WTC11 (cell line): Measurements from ENCODE around the gene CCL25. TPM values are rescaled to one million over a fixed set of nuclear protein-coding genes. Genes with fewer than 3 reads are reported as not detected.

Source experiments
- ATAC-seq: fragments of 200-7000 bp; cut with Tn5 transposase; 2 replicates; pipeline ENCODE4 v1.10.0; 2021; ENCODE audit warnings: mild to moderate bottlenecking, moderate library complexity
- CTCF ChIA-PET: fragments of 300-600 bp; sonication (Branson Sonifier 250); formaldehyde crosslinking; loops from one replicate; lab custom pipeline; 2021; ENCODE audit warnings: antibody characterized with exemption; lab: Charles Lee
- POLR2A ChIA-PET: fragments of 350-600 bp; sonication (Branson Sonifier 250); formaldehyde crosslinking; loops from one replicate; lab custom pipeline; 2021; ENCODE audit warnings: antibody characterized with exemption; lab: Charles Lee
- DNase-seq: peaks from one replicate; pipeline ENCODE4 v3.0.0; 2021; ENCODE audit warnings: low spot score
- H3K27ac Mint-ChIP-seq: 2 replicates; pipeline ENCODE4 v1.8.0; 2021; ENCODE audit warnings: mixed read lengths
- H3K27me3 Mint-ChIP-seq: 2 replicates; pipeline ENCODE4 v1.8.0; 2021; ENCODE audit warnings: low read depth, mild to moderate bottlenecking, moderate library complexity, mixed read lengths
- H3K36me3 Mint-ChIP-seq: 2 replicates; pipeline ENCODE4 v1.8.0; 2021; ENCODE audit warnings: mixed read lengths
- H3K4me1 Mint-ChIP-seq: 2 replicates; pipeline ENCODE4 v1.8.0; 2022; ENCODE audit warnings: mixed read lengths
- H3K4me3 Mint-ChIP-seq: 2 replicates; pipeline ENCODE4 v1.8.0; 2021; ENCODE audit warnings: mild to moderate bottlenecking, moderate library complexity, mixed read lengths
- H3K9me3 Mint-ChIP-seq: 2 replicates; pipeline ENCODE4 v1.8.0; 2021; ENCODE audit warnings: mixed read lengths
- ARID4B ChIP-seq: sonication (generic); formaldehyde crosslinking; IDR thresholded peaks from 2 replicates; pipeline ENCODE4 v1.8.0; 2023; ENCODE audit warnings: missing genetic modification reagents, mild to moderate bottlenecking, borderline replicate concordance
- ATF1 ChIP-seq: sonication (generic); formaldehyde crosslinking; IDR thresholded peaks from 2 replicates; pipeline ENCODE4 v1.8.1; 2023; ENCODE audit warnings: mild to moderate bottlenecking, moderate library complexity, missing genetic modification reagents
- E2F1 ChIP-seq: sonication (generic); formaldehyde crosslinking; IDR thresholded peaks from 2 replicates; pipeline ENCODE4 v1.8.0; 2022; ENCODE audit warnings: mild to moderate bottlenecking, missing genetic modification reagents
- ERG ChIP-seq: fragments of 250-450 bp; sonication (Bioruptor Pico); IDR thresholded peaks from 2 replicates; pipeline ENCODE4 v1.8.0; 2021; ENCODE audit warnings: mild to moderate bottlenecking
- GRHL2 ChIP-seq: fragments of 250-450 bp; sonication (Bioruptor Pico); IDR thresholded peaks from 2 replicates; pipeline ENCODE4 v1.8.0; 2022; ENCODE audit warnings: mild to moderate bottlenecking, moderate library complexity; ENCODE audit not compliant: insufficient replicate concordance, severe bottlenecking
- IRF2 ChIP-seq: sonication (generic); formaldehyde crosslinking; IDR thresholded peaks from 2 replicates; pipeline ENCODE4 v1.8.0; 2022; ENCODE audit warnings: low read depth, missing genetic modification reagents, borderline replicate concordance
- NR2C2 ChIP-seq: sonication (generic); formaldehyde crosslinking; IDR thresholded peaks from 2 replicates; pipeline ENCODE4 v1.8.0; 2022; ENCODE audit warnings: mild to moderate bottlenecking, missing genetic modification reagents
- NR3C1 ChIP-seq: sonication (generic); formaldehyde crosslinking; conservative IDR thresholded peaks from 2 replicates; pipeline ENCODE4 v1.8.1; 2023; ENCODE audit warnings: low read depth, mild to moderate bottlenecking, missing genetic modification reagents
- SOX15 ChIP-seq: fragments of 250-450 bp; sonication (Bioruptor Pico); IDR thresholded peaks from 2 replicates; pipeline ENCODE4 v1.9.0; 2021; ENCODE audit warnings: mild to moderate bottlenecking
- SP1 ChIP-seq: sonication (generic); formaldehyde crosslinking; conservative IDR thresholded peaks from 2 replicates; pipeline ENCODE4 v1.8.1; 2022; ENCODE audit warnings: missing genetic modification reagents
- TEAD1 ChIP-seq: sonication (generic); formaldehyde crosslinking; IDR thresholded peaks from 2 replicates; pipeline ENCODE4 v1.8.0; 2022; ENCODE audit warnings: mild to moderate bottlenecking, missing genetic modification reagents
- ZBTB21 ChIP-seq: sonication (generic); formaldehyde crosslinking; IDR thresholded peaks from 2 replicates; pipeline ENCODE4 v1.8.1; 2023; ENCODE audit warnings: mild to moderate bottlenecking, missing genetic modification reagents, borderline replicate concordance
- total RNA-seq: library from RNA; stranded (reverse); gene quantifications from 3 replicates; pipeline ENCODE4 v1.2.3, GENCODE V29; 2021
- TF ChIP-seq, protein P1 (sequence below): sonication (generic); formaldehyde crosslinking; IDR thresholded peaks from 2 replicates; pipeline ENCODE4 v1.8.1; 2022; ENCODE audit warnings: mild to moderate bottlenecking, missing genetic modification reagents, moderate library complexity, borderline replicate concordance
- TF ChIP-seq, protein P2 (sequence below): sonication (generic); formaldehyde crosslinking; conservative IDR thresholded peaks from 2 replicates; pipeline ENCODE4 v1.8.1; 2023; ENCODE audit warnings: mild to moderate bottlenecking, low read depth, missing genetic modification reagents, moderate library complexity
- TF ChIP-seq, protein P3 (sequence below): fragments of 250-450 bp; sonication (Bioruptor Pico); conservative IDR thresholded peaks from 2 replicates; pipeline ENCODE4 v1.9.0; 2021; ENCODE audit warnings: mild to moderate bottlenecking
- TF ChIP-seq, protein P4 (sequence below): sonication (generic); formaldehyde crosslinking; IDR thresholded peaks from 2 replicates; pipeline ENCODE4 v1.8.1; 2023; ENCODE audit warnings: mild to moderate bottlenecking, missing genetic modification reagents, moderate library complexity

CCL25 gene
- total RNA-seq, 1 experiment from 2014 or later, result not detected

- no peak for TF ChIP-seq ARID4B (CRISPR knock-in tag)
- no peak for TF ChIP-seq SOX15 (CRISPR knock-in tag)
- TF ChIP-seq, protein P1, sequence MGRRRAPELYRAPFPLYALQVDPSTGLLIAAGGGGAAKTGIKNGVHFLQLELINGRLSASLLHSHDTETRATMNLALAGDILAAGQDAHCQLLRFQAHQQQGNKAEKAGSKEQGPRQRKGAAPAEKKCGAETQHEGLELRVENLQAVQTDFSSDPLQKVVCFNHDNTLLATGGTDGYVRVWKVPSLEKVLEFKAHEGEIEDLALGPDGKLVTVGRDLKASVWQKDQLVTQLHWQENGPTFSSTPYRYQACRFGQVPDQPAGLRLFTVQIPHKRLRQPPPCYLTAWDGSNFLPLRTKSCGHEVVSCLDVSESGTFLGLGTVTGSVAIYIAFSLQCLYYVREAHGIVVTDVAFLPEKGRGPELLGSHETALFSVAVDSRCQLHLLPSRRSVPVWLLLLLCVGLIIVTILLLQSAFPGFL, result no peak
- TF ChIP-seq NR3C1 (CRISPR knock-in tag), result no peak
- no peak for TF ChIP-seq ERG
- TF ChIP-seq, all 79 proteins: peak for 0
Observed at GRCh38 chr19:8044018-8044417, 8.5 kb upstream of the CCL25 start (continued).

DNA sequence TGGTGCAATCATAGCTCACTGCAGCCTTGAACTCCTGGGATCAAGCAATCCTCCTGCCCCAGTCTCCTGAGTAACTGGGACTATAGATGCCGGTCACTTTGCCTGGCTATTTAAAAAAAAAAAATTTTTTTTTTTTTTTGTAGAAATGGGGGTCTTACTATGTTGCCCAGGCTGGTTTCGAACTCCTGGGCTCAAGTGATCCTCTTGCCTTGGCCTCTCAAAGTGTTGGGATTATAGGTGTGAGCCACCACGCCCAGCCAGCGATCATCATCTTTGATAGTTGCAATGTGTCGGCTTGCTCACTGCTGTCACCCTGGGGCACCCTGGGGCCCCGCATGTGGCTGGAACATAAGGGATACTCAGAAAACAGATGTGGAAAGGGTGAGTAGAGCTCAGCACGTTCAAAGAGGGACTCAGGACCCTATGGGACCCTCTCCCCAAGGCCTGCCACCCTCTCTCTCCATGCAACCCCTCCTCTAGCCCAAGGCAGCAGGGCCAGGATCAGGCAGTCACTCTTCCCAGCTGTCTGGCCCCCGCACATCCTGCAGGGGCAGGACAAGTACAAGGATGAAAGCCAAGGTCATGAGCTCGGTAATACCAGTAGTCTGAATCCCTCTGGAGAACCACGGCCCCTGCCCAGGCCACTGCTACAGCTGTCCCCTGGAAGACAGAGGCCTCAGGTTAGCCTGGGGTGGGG is 6.5 kb upstream of the CCL25 start:
- DNase-seq (no peak), ATAC-seq (no peak)
- H3K27me3 Mint-ChIP-seq, result peaks cover 34% of the 10 kb centered on the region
- ChIA-PET CTCF (interaction anchor here (1.0 to 1.9 kb wide), 3 partner anchors 22 to 102 kb away, joined by 3 to 11 read pairs (median 4); partner anchors contain the start of gene TIMM44), POLR2A (no interaction called here)
- no peaks in the 10 kb centered on the region for H3K4me1 Mint-ChIP-seq
- no peak overlapping the region for H3K4me3 Mint-ChIP-seq
- no peak overlapping the region for H3K27ac Mint-ChIP-seq
- no peaks in the 10 kb centered on the region for H3K36me3 Mint-ChIP-seq
- no peaks in the 10 kb centered on the region for H3K9me3 Mint-ChIP-seq
- no peak for TF ChIP-seq E2F1 (CRISPR knock-in tag)
- TF ChIP-seq, protein P2, sequence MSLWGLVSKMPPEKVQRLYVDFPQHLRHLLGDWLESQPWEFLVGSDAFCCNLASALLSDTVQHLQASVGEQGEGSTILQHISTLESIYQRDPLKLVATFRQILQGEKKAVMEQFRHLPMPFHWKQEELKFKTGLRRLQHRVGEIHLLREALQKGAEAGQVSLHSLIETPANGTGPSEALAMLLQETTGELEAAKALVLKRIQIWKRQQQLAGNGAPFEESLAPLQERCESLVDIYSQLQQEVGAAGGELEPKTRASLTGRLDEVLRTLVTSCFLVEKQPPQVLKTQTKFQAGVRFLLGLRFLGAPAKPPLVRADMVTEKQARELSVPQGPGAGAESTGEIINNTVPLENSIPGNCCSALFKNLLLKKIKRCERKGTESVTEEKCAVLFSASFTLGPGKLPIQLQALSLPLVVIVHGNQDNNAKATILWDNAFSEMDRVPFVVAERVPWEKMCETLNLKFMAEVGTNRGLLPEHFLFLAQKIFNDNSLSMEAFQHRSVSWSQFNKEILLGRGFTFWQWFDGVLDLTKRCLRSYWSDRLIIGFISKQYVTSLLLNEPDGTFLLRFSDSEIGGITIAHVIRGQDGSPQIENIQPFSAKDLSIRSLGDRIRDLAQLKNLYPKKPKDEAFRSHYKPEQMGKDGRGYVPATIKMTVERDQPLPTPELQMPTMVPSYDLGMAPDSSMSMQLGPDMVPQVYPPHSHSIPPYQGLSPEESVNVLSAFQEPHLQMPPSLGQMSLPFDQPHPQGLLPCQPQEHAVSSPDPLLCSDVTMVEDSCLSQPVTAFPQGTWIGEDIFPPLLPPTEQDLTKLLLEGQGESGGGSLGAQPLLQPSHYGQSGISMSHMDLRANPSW (CRISPR knock-in tag), result no peak
- TF ChIP-seq ATF1, result no peak
- no peak for TF ChIP-seq GRHL2 (CRISPR knock-in tag)
- TF ChIP-seq TEAD1, result no peak
- TF ChIP-seq, protein P3, sequence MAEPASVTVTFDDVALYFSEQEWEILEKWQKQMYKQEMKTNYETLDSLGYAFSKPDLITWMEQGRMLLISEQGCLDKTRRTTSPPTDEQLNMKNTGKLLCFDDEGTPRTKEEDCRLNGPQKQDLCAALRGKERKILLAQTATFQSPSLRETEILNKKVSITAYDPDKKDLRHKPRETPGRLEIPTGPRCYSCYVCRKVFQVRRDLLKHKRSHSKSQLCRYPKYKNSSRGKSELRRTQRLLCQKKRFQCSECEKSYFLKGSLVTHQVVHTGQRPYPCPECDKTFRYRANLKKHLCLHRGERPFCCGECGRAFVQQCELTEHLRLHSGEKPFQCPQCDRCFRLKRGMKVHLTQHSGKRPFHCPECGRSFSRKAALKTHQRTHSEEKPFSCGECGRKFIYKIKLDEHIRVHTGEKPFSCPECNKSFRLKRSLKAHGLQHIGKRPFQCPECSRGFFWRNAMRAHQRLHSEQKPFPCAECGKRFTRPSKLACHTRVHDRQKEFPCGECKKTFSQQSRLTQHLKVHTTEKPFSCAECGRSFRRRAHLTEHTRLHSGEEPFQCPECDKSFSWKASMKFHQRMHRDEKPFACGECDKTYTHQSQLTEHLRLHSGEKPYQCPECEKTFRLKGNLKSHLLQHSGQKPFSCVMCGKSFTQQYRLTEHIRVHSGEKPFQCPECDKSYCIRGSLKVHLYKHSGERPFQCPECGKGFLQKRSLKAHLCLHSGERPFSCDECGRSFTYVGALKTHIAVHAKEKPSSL (CRISPR knock-in tag), result no peak
- TF ChIP-seq NR2C2 (CRISPR knock-in tag), result no peak
- no peak for TF ChIP-seq IRF2 (CRISPR knock-in tag)
- no peak for TF ChIP-seq ZBTB21 (CRISPR knock-in tag)
- TF ChIP-seq SP1, result no peak
- TF ChIP-seq, protein P4, sequence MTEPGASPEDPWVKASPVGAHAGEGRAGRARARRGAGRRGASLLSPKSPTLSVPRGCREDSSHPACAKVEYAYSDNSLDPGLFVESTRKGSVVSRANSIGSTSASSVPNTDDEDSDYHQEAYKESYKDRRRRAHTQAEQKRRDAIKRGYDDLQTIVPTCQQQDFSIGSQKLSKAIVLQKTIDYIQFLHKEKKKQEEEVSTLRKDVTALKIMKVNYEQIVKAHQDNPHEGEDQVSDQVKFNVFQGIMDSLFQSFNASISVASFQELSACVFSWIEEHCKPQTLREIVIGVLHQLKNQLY, result no peak
- no peak for TF ChIP-seq ARID4B (CRISPR knock-in tag)
